LNCaP clone FGC (cell line): ENCODE measurements around the gene SLC39A8.

Experiments
- DNase-seq: peaks from one replicate; pipeline ENCODE4 v3.0.0-alpha.2; 2011; ENCODE audit warnings: low read depth
- H3K4me3 ChIP-seq: 2 replicates; pipeline ENCODE4 v1.5.1; 2011; ENCODE audit warnings: mild to moderate bottlenecking, low read depth, low read length, control low read depth
- CTCF ChIP-seq: IDR thresholded peaks from 2 replicates; pipeline ENCODE4 v1.5.1; 2012; ENCODE audit warnings: mild to moderate bottlenecking; ENCODE audit not compliant: control insufficient read depth, insufficient read depth; ENCODE audit errors: extremely low read depth

Gene SLC39A8

GRCh38 chr4:102350634-102351033 is 5.4 kb upstream of the SLC39A8 start:
- TF ChIP-seq CTCF: no peak
- no peak overlapping the region for H3K4me3 ChIP-seq
- no peak for DNase-seq

- H3K4me3 ChIP-seq: no peak overlapping the region
- DNase-seq: no peak
- no peak for TF ChIP-seq CTCF
Observed at GRCh38 chr4:102348701-102349100, 3.4 kb upstream of the SLC39A8 start.

DNA sequence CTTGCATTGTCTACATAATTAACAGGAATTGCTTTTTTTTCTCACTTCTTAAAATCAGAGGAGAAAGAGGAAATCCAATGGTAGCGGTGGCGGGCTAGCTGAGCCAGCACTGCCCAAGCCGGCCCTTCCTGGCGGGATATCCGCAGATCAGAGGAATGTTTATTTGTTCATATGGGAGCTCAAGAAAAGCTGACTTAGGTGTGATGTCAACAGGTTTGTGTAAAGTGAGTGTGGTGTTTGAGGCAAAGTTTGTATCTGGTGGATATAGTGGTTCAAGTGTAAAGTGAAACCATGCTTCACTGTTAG is 466 bp upstream of the SLC39A8 start:
- TF ChIP-seq CTCF: no peak
- peak overlapping the region; percentile 61; the same call in 1 of the 2 replicates for H3K4me3 ChIP-seq
- no peak for DNase-seq

GRCh38 chr4:102344520-102344953 is 745 bp downstream of the SLC39A8 start:
- DNase-seq: no peak
- TF ChIP-seq CTCF: no peak

GRCh38 chr4:102343964-102344519 is 1.2 kb downstream of the SLC39A8 start:
- DNase-seq: no peak
- H3K4me3 ChIP-seq: peak overlapping the region; percentile 61
- no peak for TF ChIP-seq CTCF

More at GRCh38 chr4:102344520-102344953, 745 bp downstream of the SLC39A8 start:
- peak overlapping the region; percentile 61 for H3K4me3 ChIP-seq

DNA sequence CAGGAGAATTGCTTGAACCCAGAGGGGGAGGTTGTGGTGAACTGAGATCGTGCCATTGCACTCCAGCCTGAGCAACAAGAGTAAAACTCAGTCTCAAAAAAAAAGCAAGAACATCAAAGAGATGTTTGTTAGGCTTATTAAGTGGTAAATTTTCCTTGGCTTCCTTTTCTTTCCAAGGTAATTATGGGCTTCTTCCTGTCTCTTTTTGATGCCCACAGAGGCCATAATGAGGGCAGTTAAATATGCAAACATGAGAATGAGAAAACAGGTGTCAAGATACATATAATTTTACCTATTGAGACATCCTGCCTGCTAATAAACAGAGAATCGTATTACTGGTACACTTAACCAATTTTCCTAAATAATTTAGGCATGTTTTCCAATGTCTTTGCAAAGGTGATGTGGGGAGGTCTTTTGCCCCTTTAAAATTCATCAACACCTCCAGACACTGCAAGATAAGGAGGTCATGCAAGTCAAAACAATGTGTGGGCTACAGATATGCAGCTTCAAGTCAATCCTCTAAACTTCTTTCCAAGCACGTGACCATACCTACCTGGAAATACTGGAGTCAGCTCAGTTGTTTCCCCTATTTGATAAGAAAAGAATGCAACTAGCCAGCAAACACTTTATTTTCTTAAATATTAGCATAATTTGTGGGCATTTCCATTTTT is 2.7 kb downstream of the SLC39A8 start:
- H3K4me3 ChIP-seq: no peak overlapping the region
- TF ChIP-seq CTCF: no peak
- no peak for DNase-seq

DNA sequence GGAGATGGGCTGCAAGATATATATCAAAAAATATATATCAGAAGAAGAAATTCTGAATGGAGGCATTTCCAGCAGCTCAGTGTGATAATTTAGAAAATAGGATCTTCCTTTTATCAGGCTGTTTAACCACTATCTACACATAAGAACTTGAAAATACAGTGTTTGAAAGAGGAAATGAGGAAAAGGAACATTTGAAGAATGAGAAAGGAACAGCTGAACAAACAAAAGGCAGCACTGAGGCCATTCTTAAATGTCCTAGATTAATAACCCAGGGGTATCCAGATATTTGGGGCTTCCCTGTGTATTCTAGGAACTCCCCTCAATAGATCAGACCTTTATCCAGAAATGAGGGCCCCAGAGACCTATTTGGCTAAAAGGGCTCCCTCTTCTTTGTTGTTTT is 4.1 kb downstream of the SLC39A8 start:
- H3K4me3 ChIP-seq: no peak overlapping the region
- TF ChIP-seq CTCF: no peak
- DNase-seq: no peak
